ENCODE data around the gene KDM4E. TPM values are rescaled to one million over a fixed set of nuclear protein-coding genes. Genes with fewer than 3 reads are reported as not detected.

Gene KDM4E
- total and polyA plus RNA-seq, 10 of the 15 experiments (the other 5 are each of a cell fraction or from before 2014, with no cell fraction given) = not detected

DNA sequence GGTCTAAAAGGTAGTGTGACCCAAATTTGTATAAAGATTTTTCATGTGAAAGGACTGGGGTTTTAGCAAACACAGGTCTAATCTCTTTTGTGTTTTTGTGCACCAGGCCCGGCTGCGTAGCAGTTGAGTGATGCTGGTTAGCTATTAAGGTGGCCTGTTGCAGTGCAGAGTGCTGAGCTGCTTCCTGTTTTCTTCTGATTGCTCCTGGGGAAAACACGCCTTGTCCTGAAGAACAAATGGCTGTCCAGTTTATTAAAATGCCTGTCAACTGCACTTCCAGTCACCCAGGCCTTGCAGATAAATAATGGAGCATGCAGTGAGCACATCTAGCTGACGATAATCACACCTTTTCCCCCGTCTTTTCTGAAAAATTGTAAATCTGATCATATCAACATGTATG, 43.5 kb downstream of the KDM4E start (continued):
- TF ChIP-seq NR2C2 (IDR thresholded peaks at IDR 0.05; ENCODE audit: borderline replicate concordance, control insufficient read depth, insufficient read length, low read depth) (no peak), ATF7 (IDR thresholded peaks at IDR 0.05; ENCODE audit: low read depth) (peak; percentile 47; the same call in 1 of the 2 replicates), PML (IDR thresholded peaks at IDR 0.05; ENCODE audit: low read length) (peak; percentile 72), NBN (IDR thresholded peaks at IDR 0.05) (0 out of 2 replicates have a peak, but pooled peaks have one; percentile 29), MYB (IDR thresholded peaks at IDR 0.05; ENCODE audit: borderline replicate concordance, low read depth, low read length) (no peak), RUNX3 (IDR thresholded peaks at IDR 0.05; ENCODE audit: low read length) (peak; percentile 59), MXI1 (IDR thresholded peaks at IDR 0.05; ENCODE audit: low read depth, low read length) (peak; percentile 95), SMAD5 (IDR thresholded peaks at IDR 0.05; ENCODE audit: low read depth) (peak; percentile 74; the same call in 1 of the 2 replicates), SIN3A (IDR thresholded peaks at IDR 0.05; ENCODE audit: low read depth, low read length) (peak; percentile 70; the same call in 1 of the 2 replicates), CREB1 (IDR thresholded peaks at IDR 0.05; ENCODE audit: low read depth) (peak; percentile 77), SIX5 (IDR thresholded peaks at IDR 0.05; ENCODE audit: low read depth, low read length, severe bottlenecking) (peak; percentile 22), GATAD2B (conservative IDR thresholded peaks at IDR 0.05; ENCODE audit: low read depth) (0 out of 2 replicates have a peak, but pooled peaks have one; percentile 11), ZBED1 (IDR thresholded peaks at IDR 0.05; ENCODE audit: borderline replicate concordance) (0 out of 2 replicates have a peak, but pooled peaks have one; percentile 52), IRF4 (IDR thresholded peaks at IDR 0.05; ENCODE audit: low read depth, low read length) (no peak), GABPA (IDR thresholded peaks at IDR 0.05; ENCODE audit: low read depth) (peak; percentile 46; the same call in 1 of the 2 replicates), TAF1 (IDR thresholded peaks at IDR 0.05; ENCODE audit: borderline replicate concordance, low read depth, low read length) (peak; percentile 82), CUX1 (IDR thresholded peaks at IDR 0.05; ENCODE audit: insufficient replicate concordance, low read depth, low read length) (peak; percentile 38), BHLHE40 (IDR thresholded peaks at IDR 0.05; ENCODE audit: borderline replicate concordance in 1 of 2, low read depth in 2 of 2, low read length in 1 of 2) (0 out of 4 replicates have a peak, but pooled peaks of 1 of the 2 experiments have one; percentile 13), BCL11A (IDR thresholded peaks at IDR 0.05; ENCODE audit: low read depth, low read length) (no peak), SRF (IDR thresholded peaks at IDR 0.05; ENCODE audit: low read depth in 2 of 2, low read length in 2 of 2) (peak in 1 of 2 experiments; percentile 88; a peak in 2 of 4 replicates), KLF5 (IDR thresholded peaks at IDR 0.05; ENCODE audit: partially characterized antibody) (peak; percentile 63), DPF2 (IDR thresholded peaks at IDR 0.05) (no peak), HCFC1 (IDR thresholded peaks at IDR 0.05; ENCODE audit: low read length) (peak; percentile 56)
- TF ChIP-seq, protein P1, sequence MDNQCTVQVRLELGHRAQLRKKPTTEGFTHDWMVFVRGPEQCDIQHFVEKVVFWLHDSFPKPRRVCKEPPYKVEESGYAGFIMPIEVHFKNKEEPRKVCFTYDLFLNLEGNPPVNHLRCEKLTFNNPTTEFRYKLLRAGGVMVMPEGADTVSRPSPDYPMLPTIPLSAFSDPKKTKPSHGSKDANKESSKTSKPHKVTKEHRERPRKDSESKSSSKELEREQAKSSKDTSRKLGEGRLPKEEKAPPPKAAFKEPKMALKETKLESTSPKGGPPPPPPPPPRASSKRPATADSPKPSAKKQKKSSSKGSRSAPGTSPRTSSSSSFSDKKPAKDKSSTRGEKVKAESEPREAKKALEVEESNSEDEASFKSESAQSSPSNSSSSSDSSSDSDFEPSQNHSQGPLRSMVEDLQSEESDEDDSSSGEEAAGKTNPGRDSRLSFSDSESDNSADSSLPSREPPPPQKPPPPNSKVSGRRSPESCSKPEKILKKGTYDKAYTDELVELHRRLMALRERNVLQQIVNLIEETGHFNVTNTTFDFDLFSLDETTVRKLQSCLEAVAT (IDR thresholded peaks at IDR 0.05) = peak; percentile 99

All from GM12878 (cell line).